HL-60/S4 treated with phorbol 12-myristate 13-acetate at 8.2 ng/mL for 4 days and 3 days (cell line): ENCODE measurements around the gene MAST3.

Source experiments
- in situ Hi-C: fragments of 300-500 bp; cut with MboI; formaldehyde crosslinking; loops from 2 replicates; pipeline ENCODE4 v1.15.0; 2022; ENCODE audit warnings: low sequenced_read_pairs

The MAST3 gene

DNA sequence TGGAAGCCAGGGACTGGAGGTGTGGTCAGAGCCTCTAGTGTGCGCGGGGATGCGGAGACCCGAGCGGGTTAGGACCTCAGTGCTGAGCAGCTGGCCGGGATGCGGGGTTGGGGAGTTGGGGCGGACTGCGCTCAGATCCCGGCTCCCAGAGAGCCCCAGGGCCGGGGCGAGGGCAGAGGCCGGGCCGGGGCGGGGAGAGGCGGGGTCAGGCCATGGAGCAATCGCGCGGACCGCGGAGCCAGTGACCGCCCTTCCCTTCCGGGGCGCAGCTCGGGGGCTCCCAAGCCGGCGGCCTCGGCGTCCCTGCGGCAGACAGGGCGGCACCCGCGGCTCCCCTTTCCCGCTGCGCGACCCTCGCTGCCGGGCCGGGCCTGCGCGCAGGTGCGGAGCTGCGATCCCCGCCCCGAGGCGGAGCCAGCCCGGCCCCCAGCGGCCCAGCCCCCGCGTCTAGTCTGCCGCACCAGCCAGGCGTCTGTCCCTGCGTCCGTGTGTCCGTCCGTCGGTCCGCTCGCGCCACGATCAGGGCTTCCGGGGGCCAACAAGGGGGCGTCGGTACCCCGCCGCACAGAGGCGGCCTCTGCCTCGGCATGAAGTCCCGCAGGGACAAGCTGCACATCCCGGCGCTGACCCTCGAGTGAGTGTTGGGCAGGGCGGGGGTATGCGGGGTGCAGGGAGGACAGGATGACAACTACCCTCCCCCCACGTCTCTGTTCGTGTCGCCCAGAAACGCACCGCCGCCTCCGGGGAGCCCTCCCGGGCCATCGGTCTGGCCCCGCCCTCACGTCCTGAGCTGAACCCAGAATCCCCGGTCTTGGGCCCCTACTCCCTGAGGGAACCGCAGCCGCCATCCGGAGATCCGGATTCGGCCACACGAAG lies 12.4 kb downstream of the MAST3 start:
- in situ Hi-C loops: no loop called here

DNA sequence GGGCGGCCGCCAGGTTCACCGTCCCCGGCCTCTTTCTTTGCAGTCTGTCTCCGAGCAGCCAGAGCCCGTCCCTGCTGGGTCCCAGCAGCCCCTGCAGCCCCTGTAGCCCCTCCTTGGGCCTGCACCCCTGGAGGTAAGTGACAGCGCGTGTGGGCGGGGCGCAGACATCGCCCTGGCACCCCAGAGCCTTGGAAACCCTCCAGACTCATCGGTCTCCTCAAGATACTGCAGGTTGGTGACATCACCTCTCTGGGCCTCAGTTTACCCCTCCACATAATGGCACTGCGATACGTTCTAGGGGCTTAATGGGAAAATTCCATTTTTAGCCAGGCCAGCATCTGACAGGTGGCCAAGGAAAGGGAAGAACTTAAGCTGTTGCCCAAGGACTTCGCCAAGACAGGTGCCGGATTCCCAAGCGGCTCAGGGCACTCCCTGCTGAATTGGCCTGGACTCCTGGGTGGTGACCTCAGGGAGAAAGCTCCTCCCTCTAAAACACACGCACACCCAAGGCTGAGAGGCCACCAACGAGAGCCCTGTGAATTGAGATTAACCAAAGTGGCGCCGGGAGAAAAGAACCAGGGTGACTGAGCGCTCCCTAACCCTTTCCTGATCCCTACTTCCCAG lies 13.1 kb downstream of the MAST3 start:
- in situ Hi-C loops: no loop called here

DNA sequence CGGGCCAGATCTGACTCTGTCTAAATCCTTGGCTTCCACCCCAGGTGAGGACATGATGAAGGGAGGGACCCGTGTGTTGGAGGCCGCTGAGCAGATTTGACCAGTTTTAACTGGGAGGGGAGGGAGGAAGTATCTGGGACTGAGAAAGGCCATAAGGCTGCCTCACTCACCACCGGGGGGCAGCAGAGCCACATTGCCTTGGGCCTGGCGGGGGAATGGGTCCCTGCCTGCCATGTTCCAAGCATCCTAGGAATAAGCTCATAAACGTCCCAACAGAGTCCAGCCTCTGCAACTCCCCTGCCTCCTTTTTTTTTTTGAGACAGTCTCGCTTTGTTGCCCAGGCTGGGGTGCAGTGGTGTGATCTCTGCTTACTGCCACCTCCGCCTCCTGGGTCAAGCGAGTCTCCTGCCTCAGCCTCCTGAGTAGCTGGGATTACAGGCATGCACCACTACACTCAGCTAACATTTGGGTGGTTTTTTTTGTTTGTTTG lies 15.5 kb downstream of the MAST3 start:
- in situ Hi-C loops: no loop called here

GRCh38 chr19:18113827-18114226 lies 16.2 kb downstream of the MAST3 start:
- in situ Hi-C loops: no loop called here

- in situ Hi-C loops: no loop called here
Measured at GRCh38 chr19:18114483-18114882, 16.9 kb downstream of the MAST3 start.

DNA sequence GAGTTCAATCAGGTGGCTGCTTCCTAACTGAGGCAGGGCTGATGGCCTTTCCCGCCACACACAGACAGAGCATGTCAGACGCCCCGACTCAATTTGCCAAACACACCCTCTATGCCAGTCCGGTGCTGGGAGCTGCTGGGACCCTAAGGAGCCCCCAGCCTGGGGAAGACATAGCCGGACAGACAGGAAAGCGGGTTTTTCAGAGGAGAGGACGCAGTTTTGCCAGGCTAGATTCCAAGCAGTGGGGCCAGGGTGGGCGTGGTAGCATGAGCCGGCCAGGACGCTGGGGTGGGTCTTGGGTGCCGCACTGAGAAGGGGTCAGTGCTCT lies 19.8 kb downstream of the MAST3 start:
- in situ Hi-C loops: no loop called here

GRCh38 chr19:18117692-18118378 lies 20.3 kb downstream of the MAST3 start:
- in situ Hi-C loops: no loop called here

GRCh38 chr19:18118420-18119012 lies 20.9 kb downstream of the MAST3 start:
- in situ Hi-C loops: no loop called here

GRCh38 chr19:18119013-18119716 lies 21.6 kb downstream of the MAST3 start:
- in situ Hi-C loops: no loop called here

DNA sequence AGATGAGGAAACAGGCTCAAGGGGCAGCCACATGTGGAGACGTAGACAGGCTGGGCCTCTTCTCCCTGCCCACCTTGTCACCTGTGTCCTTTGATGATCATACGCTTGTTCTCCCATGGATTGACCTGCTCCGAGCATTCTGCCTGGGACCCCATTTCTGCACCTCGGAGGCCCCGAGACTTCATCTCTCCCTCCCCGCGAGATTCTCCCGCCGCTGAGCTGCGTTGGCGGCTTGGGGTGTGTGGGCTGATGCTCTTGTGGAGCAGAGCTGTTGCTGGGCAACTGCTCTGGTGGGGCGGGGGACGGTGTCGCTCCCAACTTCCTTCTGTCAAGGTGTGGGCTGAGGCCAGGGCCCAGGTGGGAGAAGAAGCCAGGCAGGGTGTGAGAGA lies 22.1 kb downstream of the MAST3 start:
- in situ Hi-C loops: no loop called here

- in situ Hi-C loops: no loop called here
Measured at GRCh38 chr19:18120127-18120526, 22.5 kb downstream of the MAST3 start.

DNA sequence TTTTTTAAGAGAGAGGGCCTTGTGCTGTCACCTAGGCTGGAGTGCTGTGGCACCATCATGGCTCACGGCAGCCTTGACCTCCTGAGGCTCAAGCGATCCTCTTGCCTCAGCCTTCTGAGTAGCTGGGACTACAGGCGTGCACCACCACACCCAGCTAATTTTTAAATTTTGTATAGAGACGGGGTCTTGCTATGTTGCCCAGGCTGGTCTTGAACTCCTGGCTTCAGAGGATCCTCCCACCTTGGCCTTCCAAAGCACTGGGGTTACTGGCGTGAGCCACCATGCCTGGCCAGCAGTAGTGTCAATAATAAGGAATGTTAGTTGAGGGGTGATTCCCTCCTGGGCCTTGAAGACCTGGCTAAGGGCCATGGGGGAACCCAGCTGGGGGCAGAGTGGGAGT lies 23.6 kb downstream of the MAST3 start:
- in situ Hi-C loops: no loop called here

DNA sequence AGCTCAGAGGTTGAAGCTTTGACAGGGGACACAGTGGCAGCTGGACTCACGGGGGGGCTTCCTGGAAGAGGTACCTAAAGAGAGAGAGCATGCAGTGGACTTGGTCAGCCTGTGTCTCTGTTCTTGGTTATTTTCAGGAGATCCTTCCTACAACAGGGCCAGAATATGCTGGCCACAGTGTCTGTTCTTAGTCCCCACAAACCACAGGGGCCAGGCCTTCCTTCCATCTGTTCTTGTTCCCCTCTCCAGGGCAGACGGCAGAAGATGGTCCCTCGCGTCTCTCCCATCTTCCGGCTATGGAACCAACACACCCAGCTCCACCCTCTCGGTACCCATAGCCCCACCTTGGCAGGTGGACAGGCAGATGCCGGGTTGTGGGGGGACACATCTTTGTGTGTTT lies 24.8 kb downstream of the MAST3 start:
- in situ Hi-C loops: no loop called here

GRCh38 chr19:18122860-18123795 lies 25.6 kb downstream of the MAST3 start:
- in situ Hi-C loops: no loop called here

- in situ Hi-C loops: no loop called here
Measured at GRCh38 chr19:18123819-18124218, 26.2 kb downstream of the MAST3 start.

- in situ Hi-C loops: no loop called here
Measured at GRCh38 chr19:18126097-18126496, 28.5 kb downstream of the MAST3 start.

- in situ Hi-C loops: no loop called here
Measured at GRCh38 chr19:18128044-18128443, 30.5 kb downstream of the MAST3 start.

DNA sequence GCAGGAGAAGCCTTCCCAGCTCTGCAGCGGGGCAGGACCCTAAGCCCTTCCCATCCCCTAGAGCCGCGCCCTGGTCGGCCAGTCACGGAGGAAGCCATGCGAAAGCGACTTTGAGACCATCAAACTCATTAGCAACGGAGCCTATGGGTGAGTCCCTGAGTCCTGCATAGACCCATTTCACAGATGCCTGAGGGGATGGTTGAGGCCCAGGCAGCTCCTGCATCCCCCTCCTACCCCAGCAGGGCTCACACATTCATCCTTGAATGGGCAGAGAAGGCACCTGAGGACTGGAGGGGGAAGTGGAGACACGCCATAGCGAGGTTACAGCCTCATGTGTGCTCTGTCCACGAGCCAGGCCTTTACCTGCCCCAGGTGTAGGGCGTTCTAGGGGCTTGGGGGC lies 31.2 kb downstream of the MAST3 start:
- in situ Hi-C loops: no loop called here

DNA sequence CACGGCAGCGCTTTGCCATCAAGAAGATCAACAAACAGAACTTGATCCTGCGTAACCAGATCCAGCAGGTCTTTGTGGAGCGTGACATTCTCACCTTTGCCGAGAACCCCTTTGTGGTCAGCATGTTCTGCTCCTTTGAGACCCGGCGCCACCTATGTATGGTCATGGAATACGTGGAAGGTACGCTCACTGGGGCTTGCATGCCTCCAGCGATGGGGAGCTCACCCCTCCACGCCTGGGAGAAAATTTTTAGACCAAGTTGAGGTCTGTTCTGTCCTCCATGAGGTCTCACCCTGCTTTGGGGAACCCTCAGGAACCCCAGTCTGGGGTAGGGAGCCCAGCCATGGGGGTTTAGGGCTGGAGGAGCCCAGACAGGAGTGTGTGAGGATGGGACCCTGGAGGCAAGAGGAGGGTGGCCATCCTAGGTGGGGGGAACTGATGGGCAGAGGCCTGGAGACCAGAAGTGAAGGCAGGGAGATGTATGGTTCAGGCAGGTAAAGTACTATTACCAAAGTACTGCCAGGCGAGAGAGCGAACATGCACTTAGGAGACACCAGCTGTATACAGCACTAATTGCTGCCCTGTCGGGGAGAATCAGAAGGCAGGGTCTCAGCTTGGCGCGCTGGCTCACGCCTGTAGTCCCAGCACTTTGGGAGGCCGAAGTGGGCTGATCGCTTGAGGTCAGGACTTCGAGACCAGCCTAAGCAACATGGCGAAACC lies 33.1 kb downstream of the MAST3 start:
- in situ Hi-C loops: no loop called here
